Fibroblast of skin of back (primary cell): ENCODE results near the gene ADAMTS19.
"Not testable (repeated sequence)": the region's sequence is repeated elsewhere in the genome, so short reads cannot be mapped to it uniquely, and the experiment has no call there.

Experiments used
- DNase-seq: peaks from one replicate; pipeline ENCODE4 v3.0.0-alpha.2; 2013

ADAMTS19 gene

GRCh38 chr5:129601576-129601975, 141.5 kb downstream of the ADAMTS19 start:
- no peak for DNase-seq

DNA sequence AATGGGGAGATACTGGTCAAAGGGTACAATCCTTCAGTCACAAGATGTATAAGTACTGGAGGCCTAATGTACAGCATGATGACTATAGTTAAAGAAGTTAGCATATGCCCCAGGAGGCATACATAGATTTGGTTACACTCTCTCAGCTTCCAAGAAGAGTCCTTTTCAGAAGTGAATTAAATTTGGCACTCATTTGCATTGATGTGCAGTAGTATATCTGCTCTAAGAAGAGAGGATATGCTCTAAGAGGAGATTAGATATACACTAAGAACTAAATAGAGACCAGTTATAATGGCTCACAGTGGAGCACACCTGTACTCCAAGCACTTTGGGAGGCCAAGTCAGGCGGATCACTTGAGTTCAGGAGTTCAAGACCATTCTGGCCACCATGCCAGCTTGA, 148.3 kb downstream of the ADAMTS19 start:
- no peak for DNase-seq

DNA sequence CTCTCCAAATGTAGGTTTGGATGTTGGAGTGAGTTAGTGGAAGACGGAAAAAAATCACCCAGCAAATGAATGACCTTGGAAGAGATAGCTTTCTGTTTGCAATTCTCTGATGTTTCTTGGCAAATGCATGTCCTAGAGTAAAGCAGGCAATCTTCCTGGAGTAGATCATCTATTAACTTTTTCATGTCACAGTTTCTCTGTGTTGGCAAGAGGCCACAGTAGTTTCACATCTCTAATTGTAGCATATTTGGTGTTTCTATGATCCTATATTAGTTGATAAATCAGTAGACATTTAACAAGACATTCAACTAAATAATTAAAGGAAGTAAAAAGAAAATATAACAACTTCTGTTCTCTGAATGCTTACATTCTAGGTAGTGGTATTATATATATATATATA, 149.6 kb downstream of the ADAMTS19 start:
- DNase-seq, result no peak

DNA sequence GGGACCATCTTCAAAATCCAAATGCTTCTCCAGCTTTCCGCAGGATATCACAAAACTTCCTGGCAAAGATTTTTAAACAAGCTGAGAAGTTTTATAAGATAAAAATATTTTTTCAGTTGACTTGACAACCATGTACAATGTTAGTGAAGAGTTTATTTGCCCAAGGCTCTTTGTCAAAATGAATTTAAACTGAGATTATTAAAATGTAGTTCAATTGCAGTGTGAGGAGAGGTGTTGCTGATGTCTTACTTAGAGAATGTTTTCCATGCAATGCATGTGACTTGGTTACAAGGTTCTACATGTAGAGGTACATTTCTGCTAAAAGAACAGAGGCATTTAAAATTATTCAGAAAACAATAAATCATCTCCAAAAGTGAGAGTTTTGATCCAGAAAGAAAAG, 156.4 kb downstream of the ADAMTS19 start:
- DNase-seq, result no peak

- DNase-seq, result no peak
These were observed 157.1 kb downstream of the ADAMTS19 start for GRCh38 chr5:129617206-129617605.

DNA sequence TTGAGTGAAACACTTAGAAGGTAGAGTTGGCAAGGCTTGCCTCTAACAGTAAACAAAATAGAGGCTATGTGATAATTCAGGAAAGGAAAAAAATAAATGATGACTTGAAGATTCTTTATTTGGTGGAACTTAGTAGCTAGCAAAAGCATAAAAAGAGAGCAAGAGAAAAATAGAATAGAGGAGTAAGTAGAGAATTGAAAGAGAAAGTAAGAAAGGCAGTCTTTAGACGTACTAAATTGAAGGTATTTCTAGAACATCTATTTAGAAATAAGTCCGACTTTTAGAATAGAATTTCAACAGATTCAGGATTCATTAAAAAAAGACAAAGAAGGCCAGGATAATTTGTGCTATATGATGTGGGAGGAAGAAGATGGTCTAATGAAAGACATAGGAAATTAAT, 159.7 kb downstream of the ADAMTS19 start:
- DNase-seq, result no peak

DNA sequence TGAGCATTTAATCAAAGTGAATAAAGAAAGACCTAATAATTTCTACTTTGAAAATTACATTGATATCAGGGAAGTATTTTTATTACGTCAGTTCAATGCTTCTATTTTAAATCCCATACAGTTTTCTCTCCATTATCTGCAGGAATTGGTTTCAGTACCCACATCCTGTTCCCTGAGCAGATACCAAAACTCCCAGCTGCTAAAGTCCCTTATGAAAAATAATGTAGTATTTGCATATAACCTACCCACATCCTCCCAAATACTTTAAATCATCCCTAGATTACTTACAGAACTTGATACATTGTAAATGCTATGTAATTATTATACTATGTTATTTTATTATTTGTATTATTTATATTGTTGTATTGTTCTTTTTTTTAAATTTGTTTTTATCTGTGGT, 162.4 kb downstream of the ADAMTS19 start:
- DNase-seq, result no peak

DNA sequence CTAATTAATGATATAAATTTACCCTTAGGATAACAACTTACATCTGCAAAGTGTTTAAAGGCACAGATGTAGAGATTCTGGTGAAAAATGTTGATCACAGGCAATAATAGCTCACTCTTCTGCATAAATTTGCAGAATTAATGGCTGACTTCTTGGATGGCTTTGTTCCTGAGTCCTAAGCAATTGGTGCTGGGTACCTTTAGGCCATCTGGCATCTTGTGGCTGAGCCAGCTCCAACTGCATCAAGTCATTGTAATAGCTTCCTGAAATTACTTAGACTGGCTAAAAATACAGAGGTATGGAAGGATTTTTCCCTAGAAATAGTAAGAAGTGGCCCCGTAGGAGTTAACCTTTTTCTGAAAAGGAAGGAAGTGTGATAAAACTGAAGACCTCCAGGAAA, 169.5 kb downstream of the ADAMTS19 start:
- no peak for DNase-seq

DNA sequence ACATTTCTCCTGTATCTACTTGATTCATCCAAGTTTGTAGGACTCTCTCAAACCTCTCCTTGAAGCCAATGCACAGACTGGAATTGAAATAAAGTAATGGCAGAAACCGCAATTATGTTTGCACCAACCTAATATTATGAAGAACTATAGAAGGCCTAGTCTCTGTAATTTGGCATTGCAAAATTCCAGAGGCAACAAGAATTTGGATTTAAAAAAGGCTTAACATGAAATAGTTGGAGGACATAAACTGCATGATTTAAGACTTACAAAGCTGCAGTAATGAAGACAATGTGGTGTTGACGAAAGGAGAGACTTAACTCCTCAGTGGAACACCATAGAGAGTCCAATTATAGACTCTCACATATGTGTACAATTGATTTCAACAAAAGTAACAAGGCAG, 170.0 kb downstream of the ADAMTS19 start:
- no peak for DNase-seq

- DNase-seq, result peak; percentile 47
These were observed 171.9 kb downstream of the ADAMTS19 start for GRCh38 chr5:129631961-129632360.

DNA sequence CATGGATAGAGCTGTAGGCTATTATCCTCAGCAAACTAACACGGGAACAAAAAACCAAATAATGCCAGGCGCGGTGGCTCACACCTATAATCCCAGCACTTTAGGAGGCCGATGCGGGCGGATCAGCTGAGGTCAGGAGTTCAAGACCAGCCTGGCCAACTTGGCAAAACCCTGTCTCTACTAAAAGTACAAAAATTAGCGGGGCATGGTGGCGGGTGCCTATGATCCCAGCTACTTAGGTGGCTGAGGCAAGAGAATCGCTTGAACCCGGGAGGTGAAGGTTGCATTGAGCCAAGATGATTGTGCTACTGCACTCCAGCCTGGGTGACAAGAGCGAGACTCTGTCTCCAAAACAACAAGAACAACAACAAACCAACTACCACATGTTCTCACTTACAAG, 177.4 kb downstream of the ADAMTS19 start:
- DNase-seq, result not testable (repeated sequence)

- DNase-seq, result no peak
These were observed 179.2 kb downstream of the ADAMTS19 start for GRCh38 chr5:129639331-129639730.

GRCh38 chr5:129652349-129653056, 192.4 kb downstream of the ADAMTS19 start:
- DNase-seq, result no peak

DNA sequence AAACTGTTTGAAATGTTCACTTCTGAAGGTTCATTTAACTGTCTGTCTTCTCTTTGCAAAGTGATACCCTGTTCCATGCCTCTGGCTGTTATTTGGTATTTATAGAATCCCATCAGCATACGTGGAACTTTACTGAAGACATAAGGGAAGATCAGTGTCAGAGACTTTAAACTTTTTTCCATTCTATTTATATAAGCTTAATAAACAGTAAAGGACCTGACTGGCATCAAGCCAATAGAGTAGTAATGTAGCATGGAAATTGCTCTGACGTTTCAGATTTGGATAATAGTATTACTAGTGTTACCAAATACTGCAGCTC, 192.9 kb downstream of the ADAMTS19 start:
- no peak for DNase-seq

GRCh38 chr5:129653442-129653841, 193.3 kb downstream of the ADAMTS19 start:
- no peak for DNase-seq

GRCh38 chr5:129656952-129657351, 196.9 kb downstream of the ADAMTS19 start:
- DNase-seq, result no peak

GRCh38 chr5:129658801-129659200, 198.7 kb downstream of the ADAMTS19 start:
- no peak for DNase-seq

DNA sequence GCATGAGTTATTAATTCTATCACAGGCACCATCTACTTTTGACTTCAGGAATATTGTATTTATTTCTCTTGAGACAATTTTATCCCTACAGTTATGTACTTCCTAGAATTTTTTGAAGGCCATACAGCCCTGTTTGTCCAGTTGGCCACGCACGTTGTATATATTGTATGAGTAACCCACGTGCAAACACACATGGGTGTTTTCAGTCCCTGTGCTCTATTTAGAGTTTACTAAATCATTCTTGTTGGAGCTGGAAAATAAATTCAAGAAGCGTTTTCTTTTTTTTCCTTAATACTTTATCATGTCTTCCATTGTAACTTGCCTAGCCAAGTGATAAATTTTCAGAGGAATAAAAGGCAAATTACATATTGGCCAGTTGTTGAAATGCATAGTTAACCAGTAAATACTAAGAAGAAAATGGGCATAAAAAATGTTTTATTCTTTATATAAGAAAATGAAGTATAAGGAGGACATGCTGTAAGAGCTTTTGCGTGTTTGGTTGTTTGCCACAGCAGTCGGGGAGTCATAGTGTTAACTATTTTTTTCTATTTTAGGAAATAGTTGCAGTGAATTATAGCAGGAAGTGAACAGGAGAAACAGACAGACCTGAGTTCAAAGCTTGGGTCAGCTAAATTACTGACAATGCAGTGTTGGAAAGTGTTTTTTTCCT, 201.4 kb downstream of the ADAMTS19 start:
- DNase-seq, result no peak

- DNase-seq, result peak; percentile 44
These were observed 204.3 kb downstream of the ADAMTS19 start for GRCh38 chr5:129664336-129664937.

DNA sequence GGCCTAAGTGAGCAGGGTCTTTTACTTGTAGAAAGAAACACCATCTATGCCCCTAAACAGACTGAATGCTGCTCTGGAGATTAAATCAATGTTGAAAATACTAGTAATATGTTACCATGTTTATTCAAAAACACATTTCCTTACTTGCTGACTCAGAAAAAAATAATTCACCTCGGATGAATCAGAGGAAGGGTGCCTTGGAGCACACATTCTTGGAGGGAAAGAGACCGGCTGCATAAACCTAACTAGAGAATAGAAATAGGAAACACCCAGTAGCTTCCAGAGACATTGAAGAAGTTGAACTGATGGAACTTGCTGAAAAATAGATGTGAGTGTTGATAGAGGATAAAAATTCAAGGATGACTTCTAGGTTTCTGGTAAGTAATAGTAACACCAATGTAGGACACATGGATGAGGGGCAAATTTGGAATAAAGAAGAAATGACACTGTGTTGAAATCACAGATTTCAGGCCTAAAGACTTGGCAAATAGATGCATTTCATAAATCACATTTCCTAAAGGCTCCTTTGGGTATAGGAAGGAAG, 210.9 kb downstream of the ADAMTS19 start:
- peak; percentile 73 for DNase-seq

DNA sequence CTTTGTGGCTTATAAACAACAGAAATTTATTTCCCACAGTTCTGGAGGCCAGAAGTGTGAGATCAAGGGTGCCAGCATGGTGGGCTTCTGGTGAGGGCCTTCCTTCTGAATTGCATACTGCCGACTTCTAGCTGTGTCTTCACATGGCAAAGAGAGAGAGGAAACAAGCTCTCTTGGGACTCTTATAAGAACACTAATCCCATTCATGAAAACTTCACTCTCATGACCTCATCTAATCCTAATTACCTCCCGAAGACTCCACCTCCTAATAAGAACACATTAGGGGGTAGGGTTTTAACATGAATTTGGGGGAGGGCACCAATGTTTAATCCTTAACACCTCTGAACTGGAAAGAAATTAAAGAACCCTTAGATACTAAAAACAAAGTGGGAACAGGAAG, 211.9 kb downstream of the ADAMTS19 start:
- DNase-seq, result no peak

GRCh38 chr5:129679671-129680070, 219.6 kb downstream of the ADAMTS19 start:
- no peak for DNase-seq

- DNase-seq, result no peak
These were observed 227.8 kb downstream of the ADAMTS19 start for GRCh38 chr5:129687941-129688340.

DNA sequence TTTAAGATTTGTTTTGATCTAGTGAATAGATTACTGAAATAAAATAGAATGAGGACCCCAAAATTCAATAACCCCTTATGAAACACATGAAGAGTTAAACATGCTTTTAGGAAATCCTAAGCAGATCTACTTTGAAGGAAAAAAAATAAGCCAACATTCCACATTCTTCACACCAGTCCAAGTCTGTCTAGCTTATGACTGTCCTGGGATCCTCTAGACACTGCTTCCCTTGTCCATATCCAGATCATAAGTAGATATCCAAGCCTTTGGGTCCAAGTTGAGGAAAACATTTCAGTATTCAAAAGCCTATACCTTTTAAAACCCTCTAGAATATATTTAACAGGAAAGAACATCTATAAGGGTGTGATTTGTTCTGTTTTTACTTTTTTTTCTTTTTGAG, 228.9 kb downstream of the ADAMTS19 start:
- no peak for DNase-seq
